IMR-90 (cell line): Measurements from ENCODE around the gene PRKAG3. TPM values are rescaled to one million over a fixed set of nuclear protein-coding genes. Genes with fewer than 3 reads are reported as not detected.

Experiments
- ATAC-seq: fragments of 200-7000 bp; cut with Tn5 transposase; 2 replicates; pipeline ENCODE4 v1.9.1; 2020; ENCODE audit warnings: low read depth, mild to moderate bottlenecking, moderate library complexity
- BruUV-seq: library from RNA; stranded (reverse); fragments of 400-500 nt; replicated peaks from 2 replicates; lab custom pipeline; 2021; lab: Mats Ljungman, UMichigan
- CTCF ChIA-PET: fragments of 300-600 bp; formaldehyde crosslinking; extraction: SDS; loops from one replicate; lab custom pipeline; 2021; ENCODE audit warnings: antibody characterized with exemption; lab: Yijun Ruan, JAX
- POLR2A ChIA-PET: fragments of 300-600 bp; sonication (Branson Sonifier 250); formaldehyde crosslinking; loops from one replicate; lab custom pipeline; 2022; ENCODE audit warnings: antibody characterized with exemption; ENCODE audit not compliant: unreplicated experiment; lab: Charles Lee
- DNase-seq: peaks from one replicate; pipeline ENCODE4 v3.0.0; 2013
- H2AFZ ChIP-seq: replicated peaks from 2 replicates; pipeline ENCODE3; 2013; ENCODE audit warnings: low read length, mild to moderate bottlenecking; ENCODE audit not compliant: poor library complexity
- H2AK5ac ChIP-seq: 2 replicates; pipeline ENCODE4 v1.6.1; 2013; ENCODE audit warnings: low read depth, low read length, inconsistent platforms
- H2AK9ac ChIP-seq: replicated peaks from 2 replicates; pipeline ENCODE3; 2013; ENCODE audit warnings: mild to moderate bottlenecking, low read depth, low read length, moderate library complexity; ENCODE audit not compliant: poor library complexity
- H2BK120ac ChIP-seq: 2 replicates; pipeline ENCODE4 v1.6.1; 2013; ENCODE audit warnings: low read depth, low read length, inconsistent platforms
- H2BK15ac ChIP-seq: 3 replicates; pipeline ENCODE4 v1.6.1; 2013; ENCODE audit warnings: low read depth, low read length, inconsistent platforms
- H2BK20ac ChIP-seq: 2 replicates; pipeline ENCODE4 v1.6.1; 2013; ENCODE audit warnings: low read depth, mild to moderate bottlenecking, inconsistent platforms, low read length, moderate library complexity
- H2BK5ac ChIP-seq: 2 replicates; pipeline ENCODE4 v1.6.1; 2013; ENCODE audit warnings: mild to moderate bottlenecking, low read depth, low read length, inconsistent platforms; ENCODE audit not compliant: poor library complexity, severe bottlenecking
- H3K14ac ChIP-seq: replicated peaks from 2 replicates; pipeline ENCODE4 v1.6.1; 2013; ENCODE audit warnings: low read depth, low read length, inconsistent platforms
- H3K18ac ChIP-seq: 2 replicates; pipeline ENCODE4 v1.6.1; 2013; ENCODE audit warnings: low read depth, low read length, control low read depth
- H3K23ac ChIP-seq: 2 replicates; pipeline ENCODE4 v1.6.1; 2013; ENCODE audit warnings: low read depth, low read length, inconsistent platforms
- H3K27ac ChIP-seq: 2 replicates; pipeline ENCODE4 v1.5.1; 2013; ENCODE audit warnings: mild to moderate bottlenecking, control low read depth, low read length; ENCODE audit not compliant: insufficient read depth
- H3K27me3 ChIP-seq: 2 replicates; pipeline ENCODE4 v1.6.1; 2013; ENCODE audit warnings: low read length; ENCODE audit not compliant: control insufficient read depth, insufficient read depth
- H3K36me3 ChIP-seq: 2 replicates; pipeline ENCODE4 v1.6.1; 2013; ENCODE audit warnings: low read length, mixed read lengths; ENCODE audit not compliant: control insufficient read depth, insufficient read depth
- H3K4ac ChIP-seq: 2 replicates; pipeline ENCODE4 v1.6.1; 2013; ENCODE audit warnings: low read depth, low read length, inconsistent platforms
- H3K4me1 ChIP-seq: 2 replicates; pipeline ENCODE4 v1.6.1; 2013; ENCODE audit warnings: low read length, mixed read lengths; ENCODE audit not compliant: control insufficient read depth, insufficient read depth
- H3K4me2 ChIP-seq: 2 replicates; pipeline ENCODE4 v1.6.1; 2013; ENCODE audit warnings: low read depth, mild to moderate bottlenecking, control low read depth, low read length, moderate library complexity
- H3K4me3 ChIP-seq: 2 replicates; pipeline ENCODE4 v1.5.1; 2013; ENCODE audit warnings: low read depth, mild to moderate bottlenecking, control low read depth, low read length, moderate library complexity; ENCODE audit not compliant: insufficient read depth
- H3K56ac ChIP-seq: 2 replicates; pipeline ENCODE4 v1.6.1; 2013; ENCODE audit warnings: low read length, inconsistent platforms; ENCODE audit not compliant: insufficient read depth; ENCODE audit errors: extremely low read depth
- H3K79me1 ChIP-seq, 2 experiments: 2 replicates each; pipeline ENCODE4 v1.6.1; 2013; ENCODE audit warnings: low read length in 2 of 2, inconsistent platforms in 1 of 2, low read depth in 1 of 2
- H3K9ac ChIP-seq: 2 replicates; pipeline ENCODE4 v1.6.1; 2013; ENCODE audit warnings: low read depth, low read length, control low read depth
- H3K9me1 ChIP-seq: 2 replicates; pipeline ENCODE4 v1.6.1; 2013; ENCODE audit warnings: low read length, inconsistent platforms; ENCODE audit not compliant: insufficient read depth
- H3K9me3 ChIP-seq: 2 replicates; pipeline ENCODE4 v1.6.1; 2013; ENCODE audit warnings: low read length; ENCODE audit not compliant: control insufficient read depth, insufficient read depth
- H4K20me1 ChIP-seq: 2 replicates; pipeline ENCODE4 v1.6.1; 2013; ENCODE audit warnings: low read length, inconsistent platforms; ENCODE audit not compliant: insufficient read depth
- H4K5ac ChIP-seq: 2 replicates; pipeline ENCODE4 v1.6.1; 2013; ENCODE audit warnings: mild to moderate bottlenecking, low read depth, low read length, control low read depth
- H4K8ac ChIP-seq, 2 experiments: 2 replicates each; pipeline ENCODE4 v1.6.1; 2013; ENCODE audit warnings: low read depth in 2 of 2, low read length in 2 of 2, control low read depth in 1 of 2, inconsistent platforms in 1 of 2
- H4K91ac ChIP-seq: 2 replicates; pipeline ENCODE4 v1.6.1; 2013; ENCODE audit warnings: low read depth, low read length, inconsistent platforms; ENCODE audit not compliant: insufficient read depth
- BHLHE40 ChIP-seq: fragments of 150-350 bp; IDR thresholded peaks from 2 replicates; pipeline ENCODE4 v1.6.1; 2016; ENCODE audit warnings: mild to moderate bottlenecking, low read depth, low read length
- CHD1 ChIP-seq: IDR thresholded peaks from 2 replicates; pipeline ENCODE4 v1.6.1; 2012; ENCODE audit warnings: low read depth, low read length, improper control_type of control experiment
- FOS ChIP-seq: fragments of 150-350 bp; IDR thresholded peaks from 2 replicates; pipeline ENCODE4 v1.6.1; 2016; ENCODE audit warnings: low read depth, low read length
- MAZ ChIP-seq: IDR thresholded peaks from 2 replicates; pipeline ENCODE4 v1.6.1; 2012; ENCODE audit warnings: low read depth, mild to moderate bottlenecking, low read length, improper control_type of control experiment, moderate library complexity, borderline replicate concordance
- WGBS, 2 experiments: methylation state at CpG; one replicate each; pipeline versions ENCODE4 v1.1.5 to v1.1.7; 2013; ENCODE audit warnings: missing lambda C conversion rate in 2 of 2; ENCODE audit not compliant: insufficient read length in 1 of 2; ENCODE audit errors: extremely low coverage in 2 of 2; 5-methylcytosine and 5-hydroxymethylcytosine counted together
- dilution Hi-C: fragments of 300-500 bp; cut with HindIII; formaldehyde crosslinking; loops from one replicate; pipeline ENCODE4 v1.14.3; 2018; ENCODE audit warnings: low sequenced_read_pairs; ENCODE audit not compliant: unreplicated experiment
- in situ Hi-C: fragments of 300-500 bp; cut with MboI; formaldehyde crosslinking; loops from 3 replicates; pipeline ENCODE4 v1.14.3; 2019; ENCODE audit warnings: low sequenced_read_pairs, inconsistent platforms, mixed read lengths
- intact Hi-C: fragments of 100-400 bp; cut with micrococcal nuclease; formaldehyde crosslinking; loops from 2 replicates; pipeline ENCODE4 v1.10.0; 2022
- polyA plus RNA-seq, 3 experiments: library from polyadenylated mRNA; depleted of rRNA; stranded (reverse); fragments of >200 nt; gene quantifications; 2 replicates each; pipeline ENCODE4 v1.2.3, GENCODE V29; 2012; ENCODE audit warnings: low replicate concordance in 1 of 3
- total RNA-seq: library from RNA; depleted of rRNA; stranded (reverse); fragments of >200 nt; gene quantifications from 2 replicates; pipeline ENCODE4 v1.2.3, GENCODE V29; 2012
- TF ChIP-seq, protein P1 (sequence below): fragments of 150-350 bp; IDR thresholded peaks from 2 replicates; pipeline ENCODE4 v1.6.1; 2017; ENCODE audit warnings: mild to moderate bottlenecking, antibody characterized with exemption, low read length, low read depth
- TF ChIP-seq, protein P2 (sequence below): fragments of 150-350 bp; IDR thresholded peaks from 2 replicates; pipeline ENCODE4 v1.6.1; 2016; ENCODE audit warnings: low read depth, mild to moderate bottlenecking, low read length, moderate library complexity, borderline replicate concordance
- TF ChIP-seq, protein P3 (sequence below): conservative IDR thresholded peaks from 2 replicates; pipeline ENCODE4 v1.5.1; 2012; ENCODE audit warnings: mild to moderate bottlenecking, low read depth, low read length, improper control_type of control experiment

PRKAG3 gene
- total and polyA plus RNA-seq, 2 of the 4 experiments (the other 2 are of a cell fraction), result not detected

GRCh38 chr2:218776488-218776887, 55.1 kb downstream of the PRKAG3 start:
- TF ChIP-seq BHLHE40 (no peak), CHD1 (no peak), MAZ (no peak), FOS (no peak)
- TF ChIP-seq, protein P1, sequence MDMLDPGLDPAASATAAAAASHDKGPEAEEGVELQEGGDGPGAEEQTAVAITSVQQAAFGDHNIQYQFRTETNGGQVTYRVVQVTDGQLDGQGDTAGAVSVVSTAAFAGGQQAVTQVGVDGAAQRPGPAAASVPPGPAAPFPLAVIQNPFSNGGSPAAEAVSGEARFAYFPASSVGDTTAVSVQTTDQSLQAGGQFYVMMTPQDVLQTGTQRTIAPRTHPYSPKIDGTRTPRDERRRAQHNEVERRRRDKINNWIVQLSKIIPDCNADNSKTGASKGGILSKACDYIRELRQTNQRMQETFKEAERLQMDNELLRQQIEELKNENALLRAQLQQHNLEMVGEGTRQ, result no peak
- TF ChIP-seq, protein P2, sequence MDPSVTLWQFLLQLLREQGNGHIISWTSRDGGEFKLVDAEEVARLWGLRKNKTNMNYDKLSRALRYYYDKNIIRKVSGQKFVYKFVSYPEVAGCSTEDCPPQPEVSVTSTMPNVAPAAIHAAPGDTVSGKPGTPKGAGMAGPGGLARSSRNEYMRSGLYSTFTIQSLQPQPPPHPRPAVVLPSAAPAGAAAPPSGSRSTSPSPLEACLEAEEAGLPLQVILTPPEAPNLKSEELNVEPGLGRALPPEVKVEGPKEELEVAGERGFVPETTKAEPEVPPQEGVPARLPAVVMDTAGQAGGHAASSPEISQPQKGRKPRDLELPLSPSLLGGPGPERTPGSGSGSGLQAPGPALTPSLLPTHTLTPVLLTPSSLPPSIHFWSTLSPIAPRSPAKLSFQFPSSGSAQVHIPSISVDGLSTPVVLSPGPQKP, result no peak
- TF ChIP-seq, protein P3, sequence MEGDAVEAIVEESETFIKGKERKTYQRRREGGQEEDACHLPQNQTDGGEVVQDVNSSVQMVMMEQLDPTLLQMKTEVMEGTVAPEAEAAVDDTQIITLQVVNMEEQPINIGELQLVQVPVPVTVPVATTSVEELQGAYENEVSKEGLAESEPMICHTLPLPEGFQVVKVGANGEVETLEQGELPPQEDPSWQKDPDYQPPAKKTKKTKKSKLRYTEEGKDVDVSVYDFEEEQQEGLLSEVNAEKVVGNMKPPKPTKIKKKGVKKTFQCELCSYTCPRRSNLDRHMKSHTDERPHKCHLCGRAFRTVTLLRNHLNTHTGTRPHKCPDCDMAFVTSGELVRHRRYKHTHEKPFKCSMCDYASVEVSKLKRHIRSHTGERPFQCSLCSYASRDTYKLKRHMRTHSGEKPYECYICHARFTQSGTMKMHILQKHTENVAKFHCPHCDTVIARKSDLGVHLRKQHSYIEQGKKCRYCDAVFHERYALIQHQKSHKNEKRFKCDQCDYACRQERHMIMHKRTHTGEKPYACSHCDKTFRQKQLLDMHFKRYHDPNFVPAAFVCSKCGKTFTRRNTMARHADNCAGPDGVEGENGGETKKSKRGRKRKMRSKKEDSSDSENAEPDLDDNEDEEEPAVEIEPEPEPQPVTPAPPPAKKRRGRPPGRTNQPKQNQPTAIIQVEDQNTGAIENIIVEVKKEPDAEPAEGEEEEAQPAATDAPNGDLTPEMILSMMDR, result no peak
- BruUV-seq, result no TSS peak
- dilution Hi-C loops, result no loop called here

More at GRCh38 chr2:218776488-218776887, 55.1 kb downstream of the PRKAG3 start:
- ChIA-PET CTCF (no interaction called here), POLR2A (no interaction called here)
- Histone ChIP-seq H3K23ac (no peak overlapping the region), H3K27me3 (no peaks in the 10 kb centered on the region), H3K18ac (no peak overlapping the region), H2BK120ac (no peak overlapping the region), H3K56ac (no peak overlapping the region), H2BK5ac (no peak overlapping the region), H3K27ac (no peak overlapping the region), H2BK15ac (no peak overlapping the region), H3K4me1 (no peaks in the 10 kb centered on the region), H3K4me3 (no peak overlapping the region), H3K9me1 (no peaks in the 10 kb centered on the region), H2AK9ac (no peak overlapping the region), H3K14ac (no peak overlapping the region), H3K9ac (no peak overlapping the region), H2AK5ac (no peak overlapping the region), H4K5ac (no peak overlapping the region), H3K4me2 (no peak overlapping the region), H3K79me1 (no peaks in the 10 kb centered on the region), H3K9me3 (peaks cover 6% of the 10 kb centered on the region), H4K20me1 (no peaks in the 10 kb centered on the region), H3K36me3 (peaks cover 4% of the 10 kb centered on the region; the same call in 1 of the 2 replicates), H2BK20ac (no peak overlapping the region), H4K91ac (no peak overlapping the region), H3K4ac (no peak overlapping the region), H2AFZ (no peak overlapping the region), H4K8ac (no peak overlapping the region)
- intact Hi-C loops (no loop called here), in situ Hi-C loops (no loop called here)
- DNase-seq (no peak), ATAC-seq (no peak)
- WGBS, 2 experiments, result no CpG with 5 or more reads among the region's 1 CpG
